Upper lobe of left lung (tissue), 6 donors: ENCODE results near the gene ALG1. TPM values are rescaled to one million over a fixed set of nuclear protein-coding genes. Genes with fewer than 3 reads are reported as not detected.
"Not testable (repeated sequence)": the region's sequence is repeated elsewhere in the genome, so short reads cannot be mapped to it uniquely, and the experiment has no call there.

Experiments
- ATAC-seq, 2 donors: fragments of 200-7000 bp; cut with Tn5 transposase; one replicate each; pipeline ENCODE4 v1.9.1; 2022; ENCODE audit warnings: mild to moderate bottlenecking in 2 of 2, moderate library complexity in 2 of 2; ENCODE audit not compliant: low FRiP score in 2 of 2
- DNase-seq, 2 donors: peaks; one replicate each; pipeline ENCODE4 v3.0.0-alpha.2; 2019 to 2020
- H3K27ac ChIP-seq, 4 donors: fragments of 200-600 bp; sonication (generic); one replicate each; pipeline ENCODE4 v1.5.1; 2016 to 2019
- H3K27me3 ChIP-seq, 4 donors: fragments of 200-600 bp; sonication (generic); one replicate each; pipeline ENCODE4 v1.5.1; 2017 to 2019
- H3K36me3 ChIP-seq, 4 donors: fragments of 200-600 bp; sonication (generic); one replicate each; pipeline ENCODE4 v1.5.1; 2016 to 2019
- H3K4me1 ChIP-seq, 4 donors: fragments of 200-600 bp; sonication (generic); one replicate each; pipeline ENCODE4 v1.5.1; 2018 to 2019
- H3K4me3 ChIP-seq, 4 donors: fragments of 200-600 bp; sonication (generic); one replicate each; pipeline ENCODE4 v1.5.1; 2017 to 2019; ENCODE audit warnings: mild to moderate bottlenecking in 2 of 4, moderate library complexity in 1 of 4
- H3K9me3 ChIP-seq, 4 donors: fragments of 200-600 bp; sonication (generic); one replicate each; pipeline ENCODE4 v1.5.1; 2018 to 2019
- CTCF ChIP-seq, 6 experiments: fragments of 450-650 bp in 4 of 6; fragments of 200-600 bp in 2 of 6; sonication (generic) in 2 of 6; IDR thresholded peaks; one replicate each; pipeline ENCODE4 v1.5.1; 2016 to 2019; ENCODE audit warnings: antibody characterized with exemption in 6 of 6
- EP300 ChIP-seq, 4 donors: sonication (generic); formaldehyde crosslinking; IDR thresholded peaks; one replicate each; pipeline ENCODE4 v1.5.1; 2017; ENCODE audit warnings: antibody characterized with exemption in 4 of 4, control low read depth in 2 of 4
- POLR2A ChIP-seq, 4 donors: fragments of 450-650 bp; IDR thresholded peaks; one replicate each; pipeline ENCODE4 v1.5.1; 2016 to 2017; ENCODE audit warnings: antibody characterized with exemption in 4 of 4, mild to moderate bottlenecking in 2 of 4
- POLR2AphosphoS5 ChIP-seq, 2 donors: sonication (generic); formaldehyde crosslinking; IDR thresholded peaks; one replicate each; pipeline ENCODE4 v1.5.1; 2017; ENCODE audit warnings: antibody characterized with exemption in 2 of 2
- WGBS, 2 donors: methylation state at CpG; one replicate each; pipeline ENCODE4 v1.1.5; 2017 to 2018; 5-methylcytosine and 5-hydroxymethylcytosine counted together
- total RNA-seq, 6 donors: library from RNA; depleted of rRNA in 4 of 6; stranded (reverse); fragments of >200 nt in 4 of 6; gene quantifications; one replicate each; pipeline versions ENCODE4 v1.1.0 to v1.2.1, GENCODE V29; 2016 to 2021
- donor health status: DM: no; HTN: no; CAD: no; lungs with moderate emphysema.
- donor health status: DM: no; HTN: yes; CAD: no; lungs with severe emphysema.

Gene ALG1
- total RNA-seq, 6 donors from 2014 or later = 10.5 to 24.0 (median 21.9) TPM

GRCh38 chr16:5071341-5071680 is 332 bp upstream of the ALG1 start:
- Histone ChIP-seq H3K27me3 (no peaks in the 10 kb centered on the region), H3K27ac (peak overlapping the region; percentile 76 to 85 (median 82)), H3K4me1 (peaks cover 13 to 27% (median 15%) of the 10 kb centered on the region in 4 donors), H3K36me3 (peaks cover 0 to 23% (median 13%) of the 10 kb centered on the region in 4 donors), H3K4me3 (peak overlapping the region in 3 of 4 donors; percentile 66 to 77 (median 71)), H3K9me3 (no peaks in the 10 kb centered on the region)
- WGBS, 2 donors = 57 to 61% methylated on average over 7 of the region's 7 CpGs
- ATAC-seq (no peak), DNase-seq (no peak)
- TF ChIP-seq EP300 (IDR thresholded peaks at IDR 0.05) (no peak), POLR2AphosphoS5 (IDR thresholded peaks at IDR 0.05) (no peak), CTCF (IDR thresholded peaks at IDR 0.05) (no peak), POLR2A (IDR thresholded peaks at IDR 0.05) (no peak)

- DNase-seq = no peak
- Histone ChIP-seq H3K27ac (peak overlapping the region; percentile 76 to 85 (median 82)), H3K27me3 (no peaks in the 10 kb centered on the region), H3K4me3 (peak overlapping the region; percentile 66 to 77 (median 69)), H3K4me1 (peaks cover 11 to 25% (median 15%) of the 10 kb centered on the region in 4 donors), H3K9me3 (no peaks in the 10 kb centered on the region), H3K36me3 (peaks cover 0 to 34% (median 20%) of the 10 kb centered on the region in 4 donors)
- ATAC-seq = peak; percentile 1 to 20
- 63 to 65% methylated on average over 12 of the region's 12 CpGs for WGBS, 2 donors
- TF ChIP-seq EP300 (IDR thresholded peaks at IDR 0.05) (no peak), CTCF (IDR thresholded peaks at IDR 0.05) (no peak), POLR2AphosphoS5 (IDR thresholded peaks at IDR 0.05) (no peak), POLR2A (IDR thresholded peaks at IDR 0.05) (no peak)
These were observed 963 bp downstream of the ALG1 start for GRCh38 chr16:5072334-5073278.

GRCh38 chr16:5073279-5073629 is 1.6 kb downstream of the ALG1 start:
- peaks cover 11 to 25% (median 15%) of the 10 kb centered on the region in 4 donors for H3K4me1 ChIP-seq
- no peak for DNase-seq
- 83 to 89% methylated on average over 2 of the region's 2 CpGs for WGBS, 2 donors
- no peaks in the 10 kb centered on the region for H3K9me3 ChIP-seq
- no peak overlapping the region for H3K4me3 ChIP-seq
- no peak overlapping the region for H3K27ac ChIP-seq
- no peak for ATAC-seq
- no peaks in the 10 kb centered on the region for H3K27me3 ChIP-seq
- H3K36me3 ChIP-seq = peaks cover 0 to 41% (median 23%) of the 10 kb centered on the region in 4 donors
- TF ChIP-seq POLR2A (IDR thresholded peaks at IDR 0.05) (no peak), EP300 (IDR thresholded peaks at IDR 0.05) (no peak), CTCF (IDR thresholded peaks at IDR 0.05) (no peak), POLR2AphosphoS5 (IDR thresholded peaks at IDR 0.05) (no peak)

- 93 to 94% methylated on average over 15 of the region's 15 CpGs for WGBS, 2 donors
- not testable (repeated sequence) for ATAC-seq, DNase-seq
These were observed 2.1 kb downstream of the ALG1 start for GRCh38 chr16:5073771-5074170.

GRCh38 chr16:5075637-5076036 is 4.0 kb downstream of the ALG1 start:
- Histone ChIP-seq H3K4me1 (peaks cover 11 to 26% (median 15%) of the 10 kb centered on the region in 4 donors), H3K27ac (no peak overlapping the region), H3K36me3 (peaks cover 0 to 60% (median 33%) of the 10 kb centered on the region in 4 donors), H3K4me3 (no peak overlapping the region), H3K27me3 (no peaks in the 10 kb centered on the region), H3K9me3 (no peaks in the 10 kb centered on the region)
- no peak for ATAC-seq
- WGBS, 2 donors = 78 to 88% methylated on average over 5 of the region's 5 CpGs
- no peak for DNase-seq
- no peak for TF ChIP-seq POLR2AphosphoS5 (IDR thresholded peaks at IDR 0.05)
- TF ChIP-seq POLR2A (IDR thresholded peaks at IDR 0.05) = no peak
- TF ChIP-seq EP300 (IDR thresholded peaks at IDR 0.05) = no peak
- TF ChIP-seq CTCF (IDR thresholded peaks at IDR 0.05) = no peak

More at GRCh38 chr16:5073771-5074170, 2.1 kb downstream of the ALG1 start:
- H3K4me3 ChIP-seq, H3K27ac ChIP-seq, H3K27me3 ChIP-seq, H3K9me3 ChIP-seq: not testable (repeated sequence)
- peaks cover 0 to 46% (median 26%) of the 10 kb centered on the region in 4 donors for H3K36me3 ChIP-seq
- H3K4me1 ChIP-seq = peaks cover 11 to 25% (median 15%) of the 10 kb centered on the region in 4 donors
